LNCaP clone FGC (cell line): Measurements from ENCODE around the gene DGKG.

Experiments
- DNase-seq: peaks from one replicate; pipeline ENCODE4 v3.0.0-alpha.2; 2011; ENCODE audit warnings: low read depth
- H3K4me3 ChIP-seq: 2 replicates; pipeline ENCODE4 v1.5.1; 2011; ENCODE audit warnings: mild to moderate bottlenecking, low read depth, low read length, control low read depth
- TF ChIP-seq, protein P1 (sequence below): IDR thresholded peaks from 2 replicates; pipeline ENCODE4 v1.5.1; 2012; ENCODE audit warnings: mild to moderate bottlenecking; ENCODE audit not compliant: control insufficient read depth, insufficient read depth; ENCODE audit errors: extremely low read depth

The DGKG gene

GRCh38 chr3:186320862-186321568 is 41.0 kb downstream of the DGKG start:
- DNase-seq, result no peak
- no peak overlapping the region for H3K4me3 ChIP-seq
- TF ChIP-seq, protein P1, sequence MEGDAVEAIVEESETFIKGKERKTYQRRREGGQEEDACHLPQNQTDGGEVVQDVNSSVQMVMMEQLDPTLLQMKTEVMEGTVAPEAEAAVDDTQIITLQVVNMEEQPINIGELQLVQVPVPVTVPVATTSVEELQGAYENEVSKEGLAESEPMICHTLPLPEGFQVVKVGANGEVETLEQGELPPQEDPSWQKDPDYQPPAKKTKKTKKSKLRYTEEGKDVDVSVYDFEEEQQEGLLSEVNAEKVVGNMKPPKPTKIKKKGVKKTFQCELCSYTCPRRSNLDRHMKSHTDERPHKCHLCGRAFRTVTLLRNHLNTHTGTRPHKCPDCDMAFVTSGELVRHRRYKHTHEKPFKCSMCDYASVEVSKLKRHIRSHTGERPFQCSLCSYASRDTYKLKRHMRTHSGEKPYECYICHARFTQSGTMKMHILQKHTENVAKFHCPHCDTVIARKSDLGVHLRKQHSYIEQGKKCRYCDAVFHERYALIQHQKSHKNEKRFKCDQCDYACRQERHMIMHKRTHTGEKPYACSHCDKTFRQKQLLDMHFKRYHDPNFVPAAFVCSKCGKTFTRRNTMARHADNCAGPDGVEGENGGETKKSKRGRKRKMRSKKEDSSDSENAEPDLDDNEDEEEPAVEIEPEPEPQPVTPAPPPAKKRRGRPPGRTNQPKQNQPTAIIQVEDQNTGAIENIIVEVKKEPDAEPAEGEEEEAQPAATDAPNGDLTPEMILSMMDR, result no peak

- DNase-seq, result no peak
- TF ChIP-seq, protein P1, result no peak
- H3K4me3 ChIP-seq, result no peak overlapping the region
Measured at GRCh38 chr3:186319945-186320344, 42.1 kb downstream of the DGKG start.

GRCh38 chr3:186318135-186318534 is 43.9 kb downstream of the DGKG start:
- no peak for DNase-seq
- TF ChIP-seq, protein P1, result no peak
- H3K4me3 ChIP-seq, result no peak overlapping the region

DNA sequence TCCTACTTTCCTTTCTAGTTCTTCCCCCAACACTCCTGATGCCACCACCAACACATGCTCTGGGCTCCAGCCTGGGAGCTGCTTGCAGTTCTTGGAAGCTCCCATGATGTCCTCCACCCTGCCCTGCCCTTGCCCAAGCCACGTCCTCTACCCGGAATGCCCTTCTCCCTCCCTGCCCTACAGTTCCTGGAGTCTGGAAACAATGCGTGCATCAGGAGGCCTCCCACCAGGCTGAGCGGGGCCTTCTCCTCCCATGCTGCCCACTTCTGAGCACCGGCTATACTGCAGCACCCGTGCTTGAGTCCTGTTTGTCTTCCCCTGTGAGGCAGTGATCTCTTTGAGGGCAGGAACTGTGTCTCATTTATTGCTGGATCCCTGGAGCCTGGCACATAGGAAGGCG is 44.6 kb downstream of the DGKG start:
- DNase-seq, result no peak
- TF ChIP-seq, protein P1, result no peak
- no peak overlapping the region for H3K4me3 ChIP-seq

DNA sequence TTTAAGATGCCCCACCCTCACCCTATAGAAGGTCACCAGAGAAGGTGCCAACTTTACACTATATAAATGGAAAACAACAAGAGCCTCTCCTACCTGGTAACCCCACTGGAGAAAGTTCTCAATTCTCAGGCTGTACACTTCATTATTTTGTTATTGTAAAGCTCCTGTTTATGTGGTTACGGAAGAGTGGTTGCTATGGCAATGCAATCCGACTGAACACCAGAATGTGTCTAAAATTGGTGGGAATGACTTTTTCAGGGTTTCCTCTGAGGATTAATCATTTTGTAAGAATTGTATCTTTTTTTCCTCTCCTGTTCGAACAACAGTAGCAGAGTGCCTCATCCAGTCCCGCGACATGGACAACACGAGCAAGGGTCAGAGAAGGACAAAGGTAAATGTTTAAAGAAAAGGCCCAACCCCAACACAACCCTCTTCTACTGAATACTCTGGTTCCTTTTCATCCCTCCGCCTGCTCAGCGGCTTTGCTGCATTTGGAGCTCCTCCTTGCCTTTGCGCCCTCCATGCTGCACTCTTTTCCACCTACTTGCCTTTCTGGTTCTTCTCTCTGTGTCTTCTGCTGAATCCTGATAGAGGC is 45.3 kb downstream of the DGKG start:
- H3K4me3 ChIP-seq, result no peak overlapping the region
- no peak for DNase-seq
- TF ChIP-seq, protein P1, result no peak

GRCh38 chr3:186315581-186316354 is 46.3 kb downstream of the DGKG start:
- TF ChIP-seq, protein P1, result no peak
- no peak for DNase-seq
- H3K4me3 ChIP-seq, result no peak overlapping the region
